Measurements from ENCODE around the gene ALDH3A1.

The ALDH3A1 gene

GRCh38 chr17:19755821-19756510 is 7.9 kb upstream of the ALDH3A1 start:
- Histone ChIP-seq H3K4me3 (ENCODE audit: low read length) (no peak overlapping the region), H3K9ac (ENCODE audit: low read length) (no peak overlapping the region), H3K27me3 (ENCODE audit: control insufficient read depth, insufficient read depth, low read length) (no peaks in the 10 kb centered on the region), H3K9me3 (ENCODE audit: control insufficient read depth, low read length) (no peaks in the 10 kb centered on the region), H3K36me3 (ENCODE audit: control insufficient read depth, insufficient read depth, low read length) (no peaks in the 10 kb centered on the region), H3K4me1 (ENCODE audit: control insufficient read depth, insufficient read depth, low read length) (peaks cover 35% of the 10 kb centered on the region)

- H3K9ac ChIP-seq (ENCODE audit: low read length): no peak overlapping the region
- H3K4me1 ChIP-seq (ENCODE audit: control insufficient read depth, insufficient read depth, low read length): peaks cover 36% of the 10 kb centered on the region
- H3K27me3 ChIP-seq (ENCODE audit: control insufficient read depth, insufficient read depth, low read length): no peaks in the 10 kb centered on the region
- H3K9me3 ChIP-seq (ENCODE audit: control insufficient read depth, low read length): no peaks in the 10 kb centered on the region
- H3K4me3 ChIP-seq (ENCODE audit: low read length): no peak overlapping the region
- no peaks in the 10 kb centered on the region for H3K36me3 ChIP-seq (ENCODE audit: control insufficient read depth, insufficient read depth, low read length)
Observed at GRCh38 chr17:19755392-19755791, 7.3 kb upstream of the ALDH3A1 start.

GRCh38 chr17:19753661-19754463 is 5.8 kb upstream of the ALDH3A1 start:
- H3K27me3 ChIP-seq (ENCODE audit: control insufficient read depth, insufficient read depth, low read length): no peaks in the 10 kb centered on the region
- no peak overlapping the region for H3K9ac ChIP-seq (ENCODE audit: low read length)
- H3K36me3 ChIP-seq (ENCODE audit: control insufficient read depth, insufficient read depth, low read length): no peaks in the 10 kb centered on the region
- no peaks in the 10 kb centered on the region for H3K9me3 ChIP-seq (ENCODE audit: control insufficient read depth, low read length)
- H3K4me1 ChIP-seq (ENCODE audit: control insufficient read depth, insufficient read depth, low read length): peaks cover 46% of the 10 kb centered on the region
- H3K4me3 ChIP-seq (ENCODE audit: low read length): no peak overlapping the region

- H3K9ac ChIP-seq (ENCODE audit: low read length): peak overlapping the region; percentile 19
- no peaks in the 10 kb centered on the region for H3K36me3 ChIP-seq (ENCODE audit: control insufficient read depth, insufficient read depth, low read length)
- H3K4me3 ChIP-seq (ENCODE audit: low read length): no peak overlapping the region
- H3K9me3 ChIP-seq (ENCODE audit: control insufficient read depth, low read length): no peaks in the 10 kb centered on the region
- no peaks in the 10 kb centered on the region for H3K27me3 ChIP-seq (ENCODE audit: control insufficient read depth, insufficient read depth, low read length)
- peaks cover 51% of the 10 kb centered on the region for H3K4me1 ChIP-seq (ENCODE audit: control insufficient read depth, insufficient read depth, low read length)
Observed at GRCh38 chr17:19753051-19753509, 5.0 kb upstream of the ALDH3A1 start.

- peaks cover 57% of the 10 kb centered on the region for H3K4me1 ChIP-seq (ENCODE audit: control insufficient read depth, insufficient read depth, low read length)
- H3K4me3 ChIP-seq (ENCODE audit: low read length): no peak overlapping the region
- no peaks in the 10 kb centered on the region for H3K9me3 ChIP-seq (ENCODE audit: control insufficient read depth, low read length)
- H3K9ac ChIP-seq (ENCODE audit: low read length): peak overlapping the region; percentile 7
- H3K27me3 ChIP-seq (ENCODE audit: control insufficient read depth, insufficient read depth, low read length): no peaks in the 10 kb centered on the region
- H3K36me3 ChIP-seq (ENCODE audit: control insufficient read depth, insufficient read depth, low read length): no peaks in the 10 kb centered on the region
Observed at GRCh38 chr17:19752216-19753050, 4.3 kb upstream of the ALDH3A1 start.

- Histone ChIP-seq H3K4me1 (ENCODE audit: control insufficient read depth, insufficient read depth, low read length) (peaks cover 63% of the 10 kb centered on the region), H3K4me3 (ENCODE audit: low read length) (no peak overlapping the region), H3K9me3 (ENCODE audit: control insufficient read depth, low read length) (no peaks in the 10 kb centered on the region), H3K27me3 (ENCODE audit: control insufficient read depth, insufficient read depth, low read length) (no peaks in the 10 kb centered on the region), H3K36me3 (ENCODE audit: control insufficient read depth, insufficient read depth, low read length) (no peaks in the 10 kb centered on the region), H3K9ac (ENCODE audit: low read length) (no peak overlapping the region)
Observed at GRCh38 chr17:19750835-19751234, 2.7 kb upstream of the ALDH3A1 start.

GRCh38 chr17:19750020-19750572 is 2.0 kb upstream of the ALDH3A1 start:
- no peaks in the 10 kb centered on the region for H3K36me3 ChIP-seq (ENCODE audit: control insufficient read depth, insufficient read depth, low read length)
- H3K27me3 ChIP-seq (ENCODE audit: control insufficient read depth, insufficient read depth, low read length): no peaks in the 10 kb centered on the region
- H3K9me3 ChIP-seq (ENCODE audit: control insufficient read depth, low read length): no peaks in the 10 kb centered on the region
- no peak overlapping the region for H3K4me3 ChIP-seq (ENCODE audit: low read length)
- peaks cover 70% of the 10 kb centered on the region for H3K4me1 ChIP-seq (ENCODE audit: control insufficient read depth, insufficient read depth, low read length)
- no peak overlapping the region for H3K9ac ChIP-seq (ENCODE audit: low read length)

- Histone ChIP-seq H3K9me3 (ENCODE audit: control insufficient read depth, low read length) (no peaks in the 10 kb centered on the region), H3K9ac (ENCODE audit: low read length) (peak overlapping the region; percentile 66), H3K27me3 (ENCODE audit: control insufficient read depth, insufficient read depth, low read length) (no peaks in the 10 kb centered on the region), H3K36me3 (ENCODE audit: control insufficient read depth, insufficient read depth, low read length) (no peaks in the 10 kb centered on the region), H3K4me3 (ENCODE audit: low read length) (no peak overlapping the region), H3K4me1 (ENCODE audit: control insufficient read depth, insufficient read depth, low read length) (peaks cover 63% of the 10 kb centered on the region)
Observed at GRCh38 chr17:19748807-19749193, 702 bp upstream of the ALDH3A1 start.

- Histone ChIP-seq H3K4me3 (ENCODE audit: low read length) (peak overlapping the region; percentile 40), H3K36me3 (ENCODE audit: control insufficient read depth, insufficient read depth, low read length) (no peaks in the 10 kb centered on the region), H3K27me3 (ENCODE audit: control insufficient read depth, insufficient read depth, low read length) (no peaks in the 10 kb centered on the region), H3K9ac (ENCODE audit: low read length) (peak overlapping the region; percentile 66), H3K9me3 (ENCODE audit: control insufficient read depth, low read length) (no peaks in the 10 kb centered on the region), H3K4me1 (ENCODE audit: control insufficient read depth, insufficient read depth, low read length) (peaks cover 51% of the 10 kb centered on the region)
Observed at GRCh38 chr17:19747159-19747719, 859 bp downstream of the ALDH3A1 start.

GRCh38 chr17:19746517-19746916 is 1.6 kb downstream of the ALDH3A1 start:
- Histone ChIP-seq H3K27me3 (ENCODE audit: control insufficient read depth, insufficient read depth, low read length) (no peaks in the 10 kb centered on the region), H3K4me1 (ENCODE audit: control insufficient read depth, insufficient read depth, low read length) (peaks cover 46% of the 10 kb centered on the region), H3K36me3 (ENCODE audit: control insufficient read depth, insufficient read depth, low read length) (no peaks in the 10 kb centered on the region), H3K9me3 (ENCODE audit: control insufficient read depth, low read length) (no peaks in the 10 kb centered on the region), H3K9ac (ENCODE audit: low read length) (peak overlapping the region; percentile 80), H3K4me3 (ENCODE audit: low read length) (no peak overlapping the region)

GRCh38 chr17:19744922-19745757 is 3.0 kb downstream of the ALDH3A1 start:
- Histone ChIP-seq H3K9ac (ENCODE audit: low read length) (peak overlapping the region; percentile 80), H3K4me3 (ENCODE audit: low read length) (peak overlapping the region; percentile 22), H3K9me3 (ENCODE audit: control insufficient read depth, low read length) (no peaks in the 10 kb centered on the region), H3K27me3 (ENCODE audit: control insufficient read depth, insufficient read depth, low read length) (no peaks in the 10 kb centered on the region), H3K36me3 (ENCODE audit: control insufficient read depth, insufficient read depth, low read length) (no peaks in the 10 kb centered on the region), H3K4me1 (ENCODE audit: control insufficient read depth, insufficient read depth, low read length) (peaks cover 40% of the 10 kb centered on the region)

All from mucosa of stomach (tissue), 1 donor.